Right lobe of liver (tissue), 6 donors: ENCODE results near the gene GPC6. TPM values are rescaled to one million over a fixed set of nuclear protein-coding genes. Genes with fewer than 3 reads are reported as not detected.

Experiments used
- ATAC-seq, 4 donors: fragments of 200-7000 bp; cut with Tn5 transposase; one replicate each; pipeline ENCODE4 v1.9.1; 2020; ENCODE audit warnings: mild to moderate bottlenecking in 4 of 4, moderate library complexity in 4 of 4
- DNase-seq, 3 donors: peaks; one replicate each; pipeline ENCODE4 v3.0.0-alpha.2; 2020
- H3K27ac ChIP-seq, 3 donors: fragments of 200-600 bp; one replicate each; pipeline ENCODE4 v1.8.0; 2022
- H3K27me3 ChIP-seq, 2 donors: fragments of 200-600 bp; one replicate each; pipeline ENCODE4 v1.8.0; 2022
- H3K36me3 ChIP-seq, 4 donors: fragments of 200-600 bp; sonication (generic) in 1 of 4; one replicate each; pipeline versions ENCODE4 v1.5.1 to v1.8.0; 2017 to 2022; ENCODE audit warnings: control low read depth in 1 of 4
- H3K4me1 ChIP-seq, 4 donors: fragments of 200-600 bp; sonication (generic) in 1 of 4; one replicate each; pipeline versions ENCODE4 v1.5.1 to v1.8.0; 2017 to 2022; ENCODE audit warnings: control low read depth in 1 of 4
- H3K4me3 ChIP-seq, 3 donors: fragments of 200-600 bp; one replicate each; pipeline ENCODE4 v1.8.0; 2022
- H3K9me3 ChIP-seq, 4 donors: fragments of 200-600 bp; sonication (generic) in 1 of 4; one replicate each; pipeline versions ENCODE4 v1.5.1 to v1.8.0; 2017 to 2022; ENCODE audit warnings: control low read depth in 1 of 4
- POLR2A ChIP-seq: fragments of 450-650 bp; IDR thresholded peaks from one replicate; pipeline ENCODE4 v1.6.1; 2017; ENCODE audit warnings: antibody characterized with exemption, mild to moderate bottlenecking
- WGBS: methylation state at CpG from one replicate; pipeline ENCODE4 v1.1.6; 2018; ENCODE audit warnings: low coverage, low lambda C conversion rate; ENCODE audit not compliant: insufficient coverage; ENCODE audit errors: missing lambda C conversion rate; 5-methylcytosine and 5-hydroxymethylcytosine counted together
- intact Hi-C, 2 donors: fragments of 100-400 bp; cut with DNase I; formaldehyde crosslinking; loops; one replicate each; pipeline versions ENCODE4 v1.11.2 to v1.14.1; 2022
- total RNA-seq, 6 experiments: library from RNA; depleted of rRNA in 2 of 6; stranded (reverse); fragments of >200 nt in 2 of 6; fragmentation: NEBNext Ultra II Directional in 3 of 6; extraction: Animal tissue kit (Norgen Biotek cat#: 25700) in 3 of 6; gene quantifications; one replicate each; pipeline versions ENCODE4 v1.1.0 to v1.2.4, GENCODE V29; 2016 to 2023
- TF ChIP-seq, protein P1 (sequence below), 4 donors: fragments of 200-600 bp in 3 of 4; fragments of 450-650 bp in 1 of 4; IDR thresholded peaks; one replicate each; pipeline versions ENCODE4 v1.5.1 to v1.8.0; 2016 to 2022; ENCODE audit warnings: antibody characterized with exemption in 4 of 4, mild to moderate bottlenecking in 2 of 4
- donor health status: DM: no; HTN: yes; CAD: no.
- donor health status: DM: no; HTN: no; CAD: no.
- donor health status: DM: no; HTN: no; CAD: no.
- donor health status: DM: no; HTN: yes; CAD: no.
- donor health status: DM: no; HTN: yes; CAD: no.

Gene GPC6
- total RNA-seq, 6 experiments from 2014 or later = 18.6 to 30.1 (median 20.2) TPM

DNA sequence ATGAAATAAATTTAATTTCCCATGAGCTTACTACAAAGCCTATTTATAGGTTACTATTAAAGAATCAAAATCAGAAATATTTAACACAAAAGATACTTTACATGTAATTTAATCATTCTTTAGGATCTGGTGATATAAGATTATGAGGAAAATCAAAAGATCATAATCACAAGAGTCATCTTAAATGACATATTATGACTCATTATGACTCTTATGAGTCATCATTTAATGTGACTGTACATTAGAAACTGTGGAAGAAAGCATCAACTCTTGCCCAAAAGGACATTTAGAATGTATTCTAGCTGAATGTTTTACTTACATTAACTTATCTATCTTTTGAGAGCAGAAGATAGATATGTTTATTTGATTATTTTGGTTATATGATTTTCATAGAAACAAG, 794.2 kb downstream of the GPC6 start:
- intact Hi-C loops = no loop called here
- Histone ChIP-seq H3K27me3 (no peaks in the 10 kb centered on the region), H3K4me3 (no peak overlapping the region), H3K27ac (no peak overlapping the region), H3K9me3 (no peaks in the 10 kb centered on the region), H3K4me1 (no peaks in the 10 kb centered on the region), H3K36me3 (no peaks in the 10 kb centered on the region)
- DNase-seq = no peak
- TF ChIP-seq, protein P1, sequence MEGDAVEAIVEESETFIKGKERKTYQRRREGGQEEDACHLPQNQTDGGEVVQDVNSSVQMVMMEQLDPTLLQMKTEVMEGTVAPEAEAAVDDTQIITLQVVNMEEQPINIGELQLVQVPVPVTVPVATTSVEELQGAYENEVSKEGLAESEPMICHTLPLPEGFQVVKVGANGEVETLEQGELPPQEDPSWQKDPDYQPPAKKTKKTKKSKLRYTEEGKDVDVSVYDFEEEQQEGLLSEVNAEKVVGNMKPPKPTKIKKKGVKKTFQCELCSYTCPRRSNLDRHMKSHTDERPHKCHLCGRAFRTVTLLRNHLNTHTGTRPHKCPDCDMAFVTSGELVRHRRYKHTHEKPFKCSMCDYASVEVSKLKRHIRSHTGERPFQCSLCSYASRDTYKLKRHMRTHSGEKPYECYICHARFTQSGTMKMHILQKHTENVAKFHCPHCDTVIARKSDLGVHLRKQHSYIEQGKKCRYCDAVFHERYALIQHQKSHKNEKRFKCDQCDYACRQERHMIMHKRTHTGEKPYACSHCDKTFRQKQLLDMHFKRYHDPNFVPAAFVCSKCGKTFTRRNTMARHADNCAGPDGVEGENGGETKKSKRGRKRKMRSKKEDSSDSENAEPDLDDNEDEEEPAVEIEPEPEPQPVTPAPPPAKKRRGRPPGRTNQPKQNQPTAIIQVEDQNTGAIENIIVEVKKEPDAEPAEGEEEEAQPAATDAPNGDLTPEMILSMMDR (IDR thresholded peaks at IDR 0.05) = no peak
- no peak for TF ChIP-seq POLR2A
- no peak for ATAC-seq

DNA sequence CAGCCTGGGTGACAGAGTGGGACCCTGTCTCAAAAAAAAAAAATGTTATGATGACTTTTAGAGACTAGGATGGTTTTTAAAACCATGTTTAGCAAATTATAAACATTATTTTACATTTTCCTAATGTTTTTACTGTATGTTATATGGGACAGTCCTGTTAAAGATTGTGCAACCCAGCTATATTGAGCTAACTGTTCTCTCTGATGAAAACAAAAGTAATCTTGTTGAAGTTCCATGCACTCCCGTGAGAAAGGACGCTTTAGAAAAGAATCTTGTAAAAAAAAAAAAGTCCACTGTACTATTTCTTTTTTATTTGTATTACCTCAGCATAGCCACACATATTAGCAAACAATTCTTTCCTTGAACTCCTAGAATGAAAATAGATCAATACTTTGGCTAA, 801.6 kb downstream of the GPC6 start:
- H3K9me3 ChIP-seq = no peaks in the 10 kb centered on the region
- no peaks in the 10 kb centered on the region for H3K27me3 ChIP-seq
- H3K4me3 ChIP-seq = no peak overlapping the region
- H3K4me1 ChIP-seq = no peaks in the 10 kb centered on the region
- DNase-seq = no peak
- WGBS = 46% methylated on average over 2 of the region's 2 CpGs
- intact Hi-C loops = no loop called here
- no peak overlapping the region for H3K27ac ChIP-seq
- TF ChIP-seq, protein P1 (IDR thresholded peaks at IDR 0.05) = no peak
- TF ChIP-seq POLR2A = no peak
- peak in 1 of 4 donors; percentile 31 for ATAC-seq
- no peaks in the 10 kb centered on the region for H3K36me3 ChIP-seq

DNA sequence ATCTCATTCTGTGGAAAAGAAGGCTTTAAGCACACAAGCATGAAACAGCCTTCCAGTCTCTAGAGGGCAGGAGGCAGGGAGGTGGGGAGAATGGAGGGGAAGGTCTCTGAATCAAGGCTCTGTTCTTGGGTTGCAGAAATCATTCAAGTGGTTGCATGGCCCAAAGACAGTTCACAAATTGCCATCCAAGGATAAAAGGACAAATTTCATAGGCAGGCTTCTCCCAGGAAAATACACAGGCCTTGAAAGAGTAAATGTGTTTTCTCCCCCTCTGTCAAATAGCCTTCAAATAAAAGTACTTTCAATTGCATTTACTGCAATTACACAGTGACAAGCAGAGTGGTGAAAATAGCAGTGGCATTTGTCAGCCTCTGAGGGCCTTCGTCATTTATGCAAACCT, 802.0 kb downstream of the GPC6 start:
- no peak for ATAC-seq
- no peak for DNase-seq
- intact Hi-C loops = no loop called here
- Histone ChIP-seq H3K27ac (no peak overlapping the region), H3K4me3 (no peak overlapping the region), H3K36me3 (no peaks in the 10 kb centered on the region), H3K9me3 (no peaks in the 10 kb centered on the region), H3K4me1 (no peaks in the 10 kb centered on the region), H3K27me3 (no peaks in the 10 kb centered on the region)
- WGBS = 86% methylated on average over 1 of the region's 1 CpG
- TF ChIP-seq POLR2A = no peak
- TF ChIP-seq, protein P1 (IDR thresholded peaks at IDR 0.05) = no peak

DNA sequence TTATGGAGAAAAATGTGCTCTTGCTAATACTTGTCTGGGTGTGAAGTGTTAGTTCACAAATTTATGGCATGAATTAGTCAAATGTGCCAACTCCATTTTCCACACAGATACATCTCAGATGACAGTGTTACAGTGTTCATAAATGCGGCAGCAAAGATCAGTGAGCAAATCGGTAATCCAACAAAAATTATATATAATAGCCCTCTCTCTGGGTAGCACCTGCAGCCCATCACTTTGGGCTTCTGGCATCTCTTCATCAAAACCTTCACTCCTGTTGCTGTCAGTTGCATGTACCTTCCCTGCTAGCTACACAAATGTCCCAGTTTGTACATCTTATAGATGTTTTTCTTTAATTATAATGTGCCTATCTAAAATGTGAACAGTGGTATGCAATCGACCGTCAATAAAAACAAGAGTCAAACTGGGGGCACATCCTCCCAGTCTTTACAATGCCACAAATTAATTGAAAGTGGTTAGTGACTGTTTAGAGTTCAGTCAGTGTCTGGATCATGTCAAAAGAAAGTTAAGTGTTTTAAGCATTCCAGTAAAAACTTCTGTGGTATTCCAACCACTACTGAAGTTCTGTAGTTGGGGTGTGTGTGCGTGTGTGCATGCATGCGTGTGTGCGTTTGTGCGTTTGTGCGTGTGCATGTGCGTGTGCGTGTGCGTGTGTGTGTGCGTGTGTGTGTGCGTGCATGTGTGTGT, 804.0 kb downstream of the GPC6 start:
- Histone ChIP-seq H3K4me1 (no peaks in the 10 kb centered on the region), H3K27me3 (no peaks in the 10 kb centered on the region), H3K4me3 (no peak overlapping the region), H3K36me3 (no peaks in the 10 kb centered on the region), H3K27ac (no peak overlapping the region), H3K9me3 (no peaks in the 10 kb centered on the region)
- intact Hi-C loops = no loop called here
- TF ChIP-seq, protein P1 (IDR thresholded peaks at IDR 0.05) = no peak
- TF ChIP-seq POLR2A = no peak
- no peak for ATAC-seq
- no peak for DNase-seq
- WGBS = 89% methylated on average over 14 of the region's 14 CpGs

DNA sequence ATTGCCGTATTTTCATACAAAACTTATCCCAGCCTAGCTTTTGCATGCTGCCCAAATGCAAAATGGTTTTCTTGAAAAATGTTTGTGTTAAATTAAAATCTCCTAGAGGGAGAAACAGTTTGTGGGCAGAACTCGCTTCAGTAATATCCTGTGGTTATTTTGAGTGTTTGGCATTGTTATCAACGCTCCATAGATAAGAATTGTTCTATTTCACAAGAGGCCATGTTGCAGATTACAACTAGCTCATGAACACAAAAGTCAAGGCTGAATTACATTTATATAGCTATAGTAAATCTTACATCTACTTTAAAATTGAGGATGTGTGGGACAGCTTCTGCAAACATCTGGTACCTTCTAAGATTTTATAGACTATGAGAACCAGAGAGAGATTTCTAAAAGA, 805.0 kb downstream of the GPC6 start:
- Histone ChIP-seq H3K4me3 (no peak overlapping the region), H3K27ac (no peak overlapping the region), H3K9me3 (no peaks in the 10 kb centered on the region), H3K4me1 (no peaks in the 10 kb centered on the region), H3K27me3 (no peaks in the 10 kb centered on the region), H3K36me3 (no peaks in the 10 kb centered on the region)
- 53% methylated on average over 3 of the region's 3 CpGs for WGBS
- intact Hi-C loops = no loop called here
- ATAC-seq (no peak), DNase-seq (no peak)
- TF ChIP-seq, protein P1 (IDR thresholded peaks at IDR 0.05) = no peak
- TF ChIP-seq POLR2A = no peak
